ENCODE results near the gene PTMA.

Gene PTMA

DNA sequence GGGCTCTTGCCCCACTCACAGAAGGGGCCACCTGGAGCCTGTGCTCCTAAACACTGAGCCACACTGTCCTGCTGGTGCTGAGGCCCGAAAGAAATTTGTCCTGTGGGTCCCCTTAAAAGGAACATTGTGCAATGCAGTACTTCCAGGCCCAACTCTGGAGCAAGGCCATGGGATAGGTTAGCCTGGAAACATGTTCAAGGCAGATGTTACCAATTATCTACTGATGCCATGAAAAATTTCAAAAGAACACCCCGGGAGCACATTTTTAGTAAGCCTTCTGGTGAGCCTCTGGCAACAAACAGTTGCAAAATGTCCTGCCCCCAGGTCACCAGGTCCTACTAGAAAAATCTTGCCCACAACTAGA lies 12.3 kb upstream of the PTMA start:
- Histone ChIP-seq H4K20me1 (ENCODE audit: control insufficient read depth, insufficient read depth, low read depth, low read length) (no peaks in the 10 kb centered on the region), H3K36me3 (ENCODE audit: control insufficient read depth, low read length) (no peaks in the 10 kb centered on the region), H3K4me3 (ENCODE audit: low read length) (no peak overlapping the region), H3K27me3 (ENCODE audit: control insufficient read depth, low read length) (no peaks in the 10 kb centered on the region), H3K4me2 (ENCODE audit: low read length) (no peak overlapping the region), H3K4me1 (ENCODE audit: control insufficient read depth, low read length) (peaks cover 6% of the 10 kb centered on the region), H3K79me2 (ENCODE audit: control insufficient read depth, low read length) (no peaks in the 10 kb centered on the region), H3F3A (ENCODE audit: control insufficient read depth, insufficient read depth) (no peaks in the 10 kb centered on the region), H3K27ac (ENCODE audit: low read depth, low read length) (no peak overlapping the region), H3K9me2 (replicated peaks; ENCODE audit: control insufficient read depth, low read length) (no peaks in the 10 kb centered on the region), H3K9me3 (ENCODE audit: control insufficient read depth, insufficient read depth, low read length) (no peaks in the 10 kb centered on the region)
- TF ChIP-seq EZH2phosphoT487 (IDR thresholded peaks at IDR 0.05; ENCODE audit: borderline replicate concordance, low read length), result no peak
- TF ChIP-seq, protein P1, sequence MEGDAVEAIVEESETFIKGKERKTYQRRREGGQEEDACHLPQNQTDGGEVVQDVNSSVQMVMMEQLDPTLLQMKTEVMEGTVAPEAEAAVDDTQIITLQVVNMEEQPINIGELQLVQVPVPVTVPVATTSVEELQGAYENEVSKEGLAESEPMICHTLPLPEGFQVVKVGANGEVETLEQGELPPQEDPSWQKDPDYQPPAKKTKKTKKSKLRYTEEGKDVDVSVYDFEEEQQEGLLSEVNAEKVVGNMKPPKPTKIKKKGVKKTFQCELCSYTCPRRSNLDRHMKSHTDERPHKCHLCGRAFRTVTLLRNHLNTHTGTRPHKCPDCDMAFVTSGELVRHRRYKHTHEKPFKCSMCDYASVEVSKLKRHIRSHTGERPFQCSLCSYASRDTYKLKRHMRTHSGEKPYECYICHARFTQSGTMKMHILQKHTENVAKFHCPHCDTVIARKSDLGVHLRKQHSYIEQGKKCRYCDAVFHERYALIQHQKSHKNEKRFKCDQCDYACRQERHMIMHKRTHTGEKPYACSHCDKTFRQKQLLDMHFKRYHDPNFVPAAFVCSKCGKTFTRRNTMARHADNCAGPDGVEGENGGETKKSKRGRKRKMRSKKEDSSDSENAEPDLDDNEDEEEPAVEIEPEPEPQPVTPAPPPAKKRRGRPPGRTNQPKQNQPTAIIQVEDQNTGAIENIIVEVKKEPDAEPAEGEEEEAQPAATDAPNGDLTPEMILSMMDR (IDR thresholded peaks at IDR 0.05; ENCODE audit: low read depth, low read length, poor library complexity, severe bottlenecking), result no peak

DNA sequence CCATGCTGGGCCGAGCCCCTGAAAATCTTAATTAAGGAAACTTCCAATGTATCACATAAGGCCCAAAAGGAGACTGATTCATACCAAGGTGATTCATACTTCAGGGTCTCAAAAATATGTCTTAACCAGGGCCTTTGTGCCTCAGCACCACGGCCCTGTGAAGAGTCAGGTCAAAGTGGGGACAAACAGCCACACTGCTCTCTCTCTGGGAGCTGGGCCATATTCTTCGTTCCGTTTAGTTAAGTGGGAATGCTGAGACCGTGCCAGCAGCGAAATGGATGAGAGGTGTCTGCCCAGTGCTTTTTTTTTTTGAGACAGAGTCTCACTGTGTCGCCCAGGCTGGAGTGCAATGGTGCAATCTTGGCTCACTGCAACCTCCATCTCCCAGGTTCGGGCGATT lies 9.3 kb upstream of the PTMA start:
- H3K79me2 ChIP-seq (ENCODE audit: control insufficient read depth, low read length), result no peaks in the 10 kb centered on the region
- TF ChIP-seq EZH2phosphoT487 (IDR thresholded peaks at IDR 0.05; ENCODE audit: borderline replicate concordance, low read length), result no peak
- TF ChIP-seq, protein P1 (IDR thresholded peaks at IDR 0.05; ENCODE audit: low read depth, low read length, poor library complexity, severe bottlenecking), result no peak
- peaks cover 7% of the 10 kb centered on the region for H3K4me1 ChIP-seq (ENCODE audit: control insufficient read depth, low read length)

DNA sequence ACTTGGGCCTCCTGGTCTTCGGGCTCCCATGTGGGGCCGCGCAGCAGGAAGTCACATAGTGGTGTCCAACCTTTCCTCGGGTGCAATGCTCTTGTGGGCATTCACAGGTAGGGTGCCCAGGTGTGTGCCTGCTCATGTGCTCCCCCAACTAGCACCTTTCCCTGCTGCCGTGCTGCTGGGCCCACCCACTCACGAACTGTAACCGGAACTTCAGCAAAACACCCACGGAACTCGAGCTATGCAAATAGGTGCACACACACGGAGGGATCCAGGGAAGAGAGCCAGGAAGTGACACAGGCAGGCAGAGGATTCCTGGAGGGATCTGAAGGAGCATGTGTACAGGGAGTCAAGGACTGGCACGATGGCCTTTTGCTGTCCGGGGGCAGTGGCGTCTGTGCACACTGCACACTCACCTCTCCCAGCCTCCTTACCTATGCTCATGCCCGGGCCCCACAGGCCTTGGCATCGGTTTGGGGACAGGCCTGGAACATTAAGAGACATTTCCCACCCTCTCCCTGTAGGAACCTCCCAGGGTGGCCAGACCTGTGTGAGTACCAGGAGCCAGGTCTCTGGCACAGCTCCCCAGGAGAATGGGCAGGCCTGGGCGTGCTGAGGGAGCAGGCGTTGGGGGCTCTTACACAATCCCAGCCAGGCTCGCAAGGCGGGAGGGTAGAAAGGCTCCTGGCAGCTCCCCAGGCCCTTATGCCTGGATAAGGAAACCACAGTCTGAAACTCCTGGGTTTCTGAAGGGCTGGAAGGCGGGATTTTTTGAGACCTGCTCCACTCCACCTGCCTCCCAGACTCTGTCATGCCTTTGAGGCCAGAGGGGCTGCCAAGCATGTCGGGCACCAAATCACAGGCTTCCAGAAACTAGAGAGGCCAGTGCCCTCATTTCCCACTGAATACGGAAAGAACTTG lies 6.6 kb upstream of the PTMA start:
- H3K9me3 ChIP-seq (ENCODE audit: control insufficient read depth, insufficient read depth, low read length), result no peaks in the 10 kb centered on the region
- peaks cover 21% of the 10 kb centered on the region for H3K4me1 ChIP-seq (ENCODE audit: control insufficient read depth, low read length)
- no peaks in the 10 kb centered on the region for H3F3A ChIP-seq (ENCODE audit: control insufficient read depth, insufficient read depth)
- TF ChIP-seq EZH2phosphoT487 (IDR thresholded peaks at IDR 0.05; ENCODE audit: borderline replicate concordance, low read length), result no peak
- TF ChIP-seq, protein P1 (IDR thresholded peaks at IDR 0.05; ENCODE audit: low read depth, low read length, poor library complexity, severe bottlenecking), result no peak
- peak overlapping the region; percentile 14 for H3K4me2 ChIP-seq (ENCODE audit: low read length)
- peaks cover 13% of the 10 kb centered on the region for H3K36me3 ChIP-seq (ENCODE audit: control insufficient read depth, low read length)
- no peaks in the 10 kb centered on the region for H3K27me3 ChIP-seq (ENCODE audit: control insufficient read depth, low read length)
- H3K4me3 ChIP-seq (ENCODE audit: low read length), result no peak overlapping the region
- no peak overlapping the region for H3K27ac ChIP-seq (ENCODE audit: low read depth, low read length)
- no peaks in the 10 kb centered on the region for H3K9me2 ChIP-seq (replicated peaks; ENCODE audit: control insufficient read depth, low read length)
- peaks cover 18% of the 10 kb centered on the region for H3K79me2 ChIP-seq (ENCODE audit: control insufficient read depth, low read length)
- H4K20me1 ChIP-seq (ENCODE audit: control insufficient read depth, insufficient read depth, low read depth, low read length), result no peaks in the 10 kb centered on the region

More for the DNA sequence above, 9.3 kb upstream of the PTMA start:
- Histone ChIP-seq H3K27me3 (ENCODE audit: control insufficient read depth, low read length) (no peaks in the 10 kb centered on the region), H3K27ac (ENCODE audit: low read depth, low read length) (no peak overlapping the region), H3K9me2 (replicated peaks; ENCODE audit: control insufficient read depth, low read length) (no peaks in the 10 kb centered on the region), H3K9me3 (ENCODE audit: control insufficient read depth, insufficient read depth, low read length) (no peaks in the 10 kb centered on the region), H3K4me2 (ENCODE audit: low read length) (no peak overlapping the region), H4K20me1 (ENCODE audit: control insufficient read depth, insufficient read depth, low read depth, low read length) (no peaks in the 10 kb centered on the region), H3K36me3 (ENCODE audit: control insufficient read depth, low read length) (no peaks in the 10 kb centered on the region), H3F3A (ENCODE audit: control insufficient read depth, insufficient read depth) (no peaks in the 10 kb centered on the region), H3K4me3 (ENCODE audit: low read length) (no peak overlapping the region)

All from DOHH2 (cell line).